Tibial nerve (tissue), 3 donors: Measurements from ENCODE around the gene CTAGE15.
"Not testable (repeated sequence)": the region's sequence is repeated elsewhere in the genome, so short reads cannot be mapped to it uniquely, and the experiment has no call there.

Experiments used
- POLR2A ChIP-seq, 2 donors: fragments of 450-650 bp; IDR thresholded peaks; one replicate each; pipeline ENCODE4 v1.6.1; 2017; ENCODE audit warnings: antibody characterized with exemption in 2 of 2, mild to moderate bottlenecking in 2 of 2, moderate library complexity in 2 of 2
- TF ChIP-seq, protein P1 (sequence below), 5 experiments: fragments of 200-600 bp in 3 of 5; fragments of 450-650 bp in 2 of 5; sonication (generic) in 3 of 5; IDR thresholded peaks; one replicate each; pipeline ENCODE4 v1.5.1; 2016 to 2019; ENCODE audit warnings: antibody characterized with exemption in 5 of 5, mild to moderate bottlenecking in 3 of 5, moderate library complexity in 2 of 5

DNA sequence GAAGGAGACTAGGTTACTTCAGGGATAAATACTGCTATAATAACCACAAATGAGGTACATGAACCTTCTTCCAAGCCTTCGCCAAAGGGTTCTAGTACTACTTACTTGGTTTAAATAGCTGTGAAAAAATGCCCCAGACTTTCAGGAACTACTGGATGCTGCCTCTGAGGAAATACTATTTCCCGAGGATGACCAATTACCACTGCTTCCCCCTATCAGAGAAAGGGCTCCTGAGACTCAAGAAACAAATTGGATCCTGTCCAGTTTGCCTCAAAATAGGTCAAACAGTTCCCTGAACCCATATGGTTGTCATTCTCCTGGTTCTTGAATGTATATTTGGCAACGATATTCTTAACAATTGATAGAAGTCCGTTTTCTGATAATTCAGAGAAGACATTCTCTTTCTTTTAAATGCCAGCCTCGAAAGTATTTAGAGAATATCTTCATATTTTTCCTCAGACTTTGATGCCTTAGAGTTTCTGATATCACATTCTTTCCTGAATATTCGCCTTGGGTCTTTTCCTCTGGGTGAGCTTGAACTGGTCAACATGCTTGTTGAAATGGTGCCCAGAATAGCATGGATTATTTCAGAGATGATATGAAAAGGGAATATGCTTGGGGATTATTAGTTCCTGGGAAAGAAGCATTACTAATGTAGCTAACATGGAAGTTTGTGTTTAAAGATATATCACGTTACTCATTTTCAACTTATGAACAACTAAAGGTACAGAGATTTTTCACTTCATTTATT is 28.1 kb upstream of the CTAGE15 start:
- TF ChIP-seq POLR2A (IDR thresholded peaks at IDR 0.05), result not testable (repeated sequence)
- TF ChIP-seq, protein P1, sequence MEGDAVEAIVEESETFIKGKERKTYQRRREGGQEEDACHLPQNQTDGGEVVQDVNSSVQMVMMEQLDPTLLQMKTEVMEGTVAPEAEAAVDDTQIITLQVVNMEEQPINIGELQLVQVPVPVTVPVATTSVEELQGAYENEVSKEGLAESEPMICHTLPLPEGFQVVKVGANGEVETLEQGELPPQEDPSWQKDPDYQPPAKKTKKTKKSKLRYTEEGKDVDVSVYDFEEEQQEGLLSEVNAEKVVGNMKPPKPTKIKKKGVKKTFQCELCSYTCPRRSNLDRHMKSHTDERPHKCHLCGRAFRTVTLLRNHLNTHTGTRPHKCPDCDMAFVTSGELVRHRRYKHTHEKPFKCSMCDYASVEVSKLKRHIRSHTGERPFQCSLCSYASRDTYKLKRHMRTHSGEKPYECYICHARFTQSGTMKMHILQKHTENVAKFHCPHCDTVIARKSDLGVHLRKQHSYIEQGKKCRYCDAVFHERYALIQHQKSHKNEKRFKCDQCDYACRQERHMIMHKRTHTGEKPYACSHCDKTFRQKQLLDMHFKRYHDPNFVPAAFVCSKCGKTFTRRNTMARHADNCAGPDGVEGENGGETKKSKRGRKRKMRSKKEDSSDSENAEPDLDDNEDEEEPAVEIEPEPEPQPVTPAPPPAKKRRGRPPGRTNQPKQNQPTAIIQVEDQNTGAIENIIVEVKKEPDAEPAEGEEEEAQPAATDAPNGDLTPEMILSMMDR (IDR thresholded peaks at IDR 0.05), result not testable (repeated sequence)
